Omental fat pad (tissue), 4 donors: ENCODE measurements around the gene ELP4. TPM values are rescaled to one million over a fixed set of nuclear protein-coding genes. Genes with fewer than 3 reads are reported as not detected.
A peak's percentile ranks its signal among the peaks of the same experiment; 100 is the strongest.

Experiments used
- ATAC-seq: fragments of 150-250 bp; one replicate; pipeline ENCODE4 v1.9.1; 2016; ENCODE audit warnings: mild to moderate bottlenecking, moderate library complexity; ENCODE audit not compliant: low FRiP score
- DNase-seq: peaks from one replicate; pipeline ENCODE4 v3.0.0-alpha.2; 2019; ENCODE audit warnings: low spot score
- CTCF ChIP-seq, 3 donors: fragments of 450-650 bp; IDR thresholded peaks; one replicate each; pipeline ENCODE4 v1.5.1; 2016 to 2017; ENCODE audit warnings: antibody characterized with exemption in 3 of 3, mild to moderate bottlenecking in 3 of 3, moderate library complexity in 2 of 3
- total RNA-seq, 4 donors: library from RNA; depleted of rRNA; stranded (reverse); fragments of >200 nt; gene quantifications; one replicate each; pipeline ENCODE4 v1.1.0, GENCODE V29; 2016

The ELP4 gene
- total RNA-seq, 4 donors from 2014 or later, result 14.1 to 32.0 (median 20.8) TPM

- no peak for ATAC-seq
- TF ChIP-seq CTCF (IDR thresholded peaks at IDR 0.05), result no peak
- DNase-seq, result no peak
These were observed 9.0 kb upstream of the ELP4 start for GRCh38 chr11:31500560-31500959.

DNA sequence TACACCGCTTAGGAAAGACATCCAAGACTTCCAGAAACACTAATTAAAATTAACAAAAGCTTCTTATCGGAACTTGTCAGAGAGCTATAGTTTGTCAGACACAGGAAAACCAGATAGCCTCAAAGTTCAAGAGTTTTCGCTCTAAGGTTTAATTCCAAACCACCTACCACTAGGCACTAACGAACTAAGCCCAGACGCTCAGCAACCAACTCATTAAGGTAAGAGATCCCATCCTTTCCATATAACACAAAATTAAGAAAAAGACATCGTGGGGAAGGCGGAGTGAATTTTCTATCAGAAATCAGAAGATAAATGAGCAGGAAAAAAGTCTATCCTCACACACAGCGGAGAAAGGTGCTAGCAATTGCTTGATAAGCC is 527 bp upstream of the ELP4 start:
- DNase-seq (no peak), ATAC-seq (peak; percentile 13)
- no peak for TF ChIP-seq CTCF (IDR thresholded peaks at IDR 0.05)

DNA sequence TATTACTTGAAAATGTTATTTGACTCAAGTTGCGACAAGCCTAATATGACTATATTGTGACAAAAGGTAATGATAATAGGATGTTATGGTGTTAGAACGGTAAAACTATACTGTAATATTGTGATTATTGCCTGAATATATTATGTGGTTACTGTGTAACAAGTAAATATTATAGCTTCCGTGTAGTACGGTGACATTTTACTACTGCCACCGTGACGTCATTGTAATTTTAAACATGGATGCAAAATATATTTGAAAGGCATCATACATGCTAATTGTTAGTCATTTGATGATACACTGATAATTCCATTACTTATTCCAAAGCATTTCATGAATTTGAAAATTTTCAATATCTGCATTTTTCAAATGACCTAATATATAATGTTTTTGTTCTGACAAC is 2.5 kb downstream of the ELP4 start:
- ATAC-seq, result no peak
- TF ChIP-seq CTCF (IDR thresholded peaks at IDR 0.05), result no peak
- no peak for DNase-seq

DNA sequence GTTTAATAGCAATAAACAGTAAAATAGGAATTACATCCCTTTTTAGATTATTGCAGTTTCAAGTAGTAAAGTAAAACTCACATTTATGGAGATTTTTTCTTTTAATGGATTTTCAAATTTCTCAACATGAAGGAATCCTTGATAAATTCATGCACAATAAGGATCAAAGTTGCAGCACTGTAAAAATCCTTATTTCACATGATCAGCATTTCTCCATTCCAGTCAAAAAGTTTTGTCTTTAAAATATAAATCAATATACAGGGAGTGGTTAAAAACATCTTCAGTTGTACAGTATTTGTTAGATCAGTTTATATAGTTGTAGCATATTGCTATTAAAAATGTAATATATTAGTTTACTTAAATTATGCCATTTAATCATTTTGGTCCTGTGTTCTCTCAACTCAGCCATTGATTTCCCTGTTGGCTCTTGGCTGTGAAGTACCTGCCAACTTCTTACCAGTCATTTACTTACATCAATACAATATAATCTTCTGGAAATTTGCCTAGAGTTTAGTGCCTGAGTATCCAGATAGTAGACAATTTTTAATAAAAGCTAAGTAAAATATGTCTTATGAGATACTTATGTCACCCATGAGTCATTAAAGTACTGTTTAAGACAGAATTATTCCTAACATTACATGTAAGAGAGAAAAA is 12.1 kb downstream of the ELP4 start:
- TF ChIP-seq CTCF (IDR thresholded peaks at IDR 0.05), result no peak
- DNase-seq, result no peak
- no peak for ATAC-seq

- TF ChIP-seq CTCF (IDR thresholded peaks at IDR 0.05), result no peak
- no peak for DNase-seq
- no peak for ATAC-seq
These were observed 19.6 kb downstream of the ELP4 start for GRCh38 chr11:31529189-31529588.

GRCh38 chr11:31529701-31530100 is 20.1 kb downstream of the ELP4 start:
- TF ChIP-seq CTCF (IDR thresholded peaks at IDR 0.05), result no peak
- DNase-seq (no peak), ATAC-seq (no peak)

- TF ChIP-seq CTCF (IDR thresholded peaks at IDR 0.05), result no peak
- ATAC-seq (no peak), DNase-seq (no peak)
These were observed 21.7 kb downstream of the ELP4 start for GRCh38 chr11:31531293-31531692.
